Measurements from ENCODE around the gene GLT8D1.

GRCh38 chr3:52671676-52672075 is 33.9 kb downstream of the GLT8D1 start:
- TF ChIP-seq CTCF (IDR thresholded peaks at IDR 0.05; ENCODE audit: low read depth, low read length, poor library complexity, severe bottlenecking): no peak
- no peak for TF ChIP-seq EZH2phosphoT487 (IDR thresholded peaks at IDR 0.05; ENCODE audit: borderline replicate concordance, low read length)
